Colonic mucosa (tissue), 4 donors: ENCODE data around the gene DCLK1. TPM values are rescaled to one million over a fixed set of nuclear protein-coding genes. Genes with fewer than 3 reads are reported as not detected.

ENCODE experiments used
- DNase-seq: peaks from one replicate; pipeline ENCODE4 v3.0.0-alpha.2; 2020
- H3K27ac ChIP-seq: fragments of 200-600 bp; one replicate; pipeline ENCODE4 v1.8.0; 2021
- H3K27me3 ChIP-seq: fragments of 200-600 bp; one replicate; pipeline ENCODE4 v1.8.0; 2021
- H3K36me3 ChIP-seq: fragments of 200-600 bp; one replicate; pipeline ENCODE4 v1.8.0; 2021
- H3K4me1 ChIP-seq: fragments of 200-600 bp; one replicate; pipeline ENCODE4 v1.8.0; 2021; ENCODE audit warnings: mild to moderate bottlenecking
- H3K4me3 ChIP-seq: fragments of 200-600 bp; one replicate; pipeline ENCODE4 v1.8.0; 2021
- H3K9ac ChIP-seq, 2 donors: one replicate each; pipeline ENCODE4 v1.7.0; 2013; ENCODE audit warnings: control low read depth in 2 of 2, low read depth in 2 of 2, low read length in 2 of 2
- H3K9me3 ChIP-seq: fragments of 200-600 bp; one replicate; pipeline ENCODE4 v1.8.0; 2021
- CTCF ChIP-seq: fragments of 200-600 bp; IDR thresholded peaks from one replicate; pipeline ENCODE4 v1.8.0; 2022; ENCODE audit warnings: antibody characterized with exemption, mild to moderate bottlenecking
- intact Hi-C: fragments of 100-400 bp; cut with DNase I; formaldehyde crosslinking; loops from one replicate; pipeline ENCODE4 v1.14.1; 2022
- total RNA-seq, 2 donors: library from RNA; stranded (reverse); fragmentation: NEBNext Ultra II Directional in 1 of 2; extraction: Animal tissue kit (Norgen Biotek cat#: 25700) in 1 of 2; gene quantifications; one replicate each; pipeline ENCODE4 v1.2.1, GENCODE V29; 2021
- donor health status: healthy.
- donor health status: DM: no; HTN: no; CAD: no.
- donor health status: DM: no; HTN: no; CAD: no.

DCLK1 gene
- total RNA-seq, 2 donors from 2014 or later: 1.5 to 5.0 TPM

- Histone ChIP-seq H3K27me3 (no peaks in the 10 kb centered on the region), H3K27ac (no peak overlapping the region), H3K4me1 (no peaks in the 10 kb centered on the region), H3K9me3 (no peaks in the 10 kb centered on the region), H3K9ac (no peak overlapping the region), H3K4me3 (no peak overlapping the region), H3K36me3 (no peaks in the 10 kb centered on the region)
- intact Hi-C loops: no loop called here
- no peak for TF ChIP-seq CTCF
- no peak for DNase-seq
Measured at GRCh38 chr13:35792021-35792420, 339.2 kb downstream of the DCLK1 start.

GRCh38 chr13:35791184-35791851, 339.9 kb downstream of the DCLK1 start:
- intact Hi-C loops: no loop called here
- H3K27me3 ChIP-seq: no peaks in the 10 kb centered on the region
- no peak for DNase-seq
- H3K27ac ChIP-seq: no peak overlapping the region
- no peaks in the 10 kb centered on the region for H3K9me3 ChIP-seq
- H3K9ac ChIP-seq: no peak overlapping the region
- no peaks in the 10 kb centered on the region for H3K4me1 ChIP-seq
- no peak for TF ChIP-seq CTCF
- H3K4me3 ChIP-seq: no peak overlapping the region
- no peaks in the 10 kb centered on the region for H3K36me3 ChIP-seq

- Histone ChIP-seq H3K27ac (no peak overlapping the region), H3K27me3 (no peaks in the 10 kb centered on the region), H3K4me3 (no peak overlapping the region), H3K9me3 (no peaks in the 10 kb centered on the region), H3K36me3 (no peaks in the 10 kb centered on the region), H3K4me1 (no peaks in the 10 kb centered on the region), H3K9ac (no peak overlapping the region)
- intact Hi-C loops: no loop called here
- DNase-seq: no peak
- peak; percentile 19 for TF ChIP-seq CTCF
Measured at GRCh38 chr13:35789335-35790165, 341.6 kb downstream of the DCLK1 start.

GRCh38 chr13:35787937-35788336, 343.2 kb downstream of the DCLK1 start:
- no peak for TF ChIP-seq CTCF
- Histone ChIP-seq H3K27ac (no peak overlapping the region), H3K9ac (no peak overlapping the region), H3K4me3 (no peak overlapping the region), H3K27me3 (no peaks in the 10 kb centered on the region), H3K9me3 (no peaks in the 10 kb centered on the region), H3K36me3 (no peaks in the 10 kb centered on the region), H3K4me1 (no peaks in the 10 kb centered on the region)
- no peak for DNase-seq
- intact Hi-C loops: no loop called here

GRCh38 chr13:35785576-35786303, 345.4 kb downstream of the DCLK1 start:
- Histone ChIP-seq H3K4me1 (no peaks in the 10 kb centered on the region), H3K27ac (no peak overlapping the region), H3K36me3 (no peaks in the 10 kb centered on the region), H3K9me3 (no peaks in the 10 kb centered on the region), H3K9ac (no peak overlapping the region), H3K4me3 (no peak overlapping the region), H3K27me3 (no peaks in the 10 kb centered on the region)
- no peak for TF ChIP-seq CTCF
- no peak for DNase-seq
- intact Hi-C loops: no loop called here
